Measurements from ENCODE around the gene UBAC2. TPM values are rescaled to one million over a fixed set of nuclear protein-coding genes. Genes with fewer than 3 reads are reported as not detected.

The UBAC2 gene
- total and polyA plus RNA-seq, 10 donors = 49.3 to 82.1 (median 66.2) TPM

DNA sequence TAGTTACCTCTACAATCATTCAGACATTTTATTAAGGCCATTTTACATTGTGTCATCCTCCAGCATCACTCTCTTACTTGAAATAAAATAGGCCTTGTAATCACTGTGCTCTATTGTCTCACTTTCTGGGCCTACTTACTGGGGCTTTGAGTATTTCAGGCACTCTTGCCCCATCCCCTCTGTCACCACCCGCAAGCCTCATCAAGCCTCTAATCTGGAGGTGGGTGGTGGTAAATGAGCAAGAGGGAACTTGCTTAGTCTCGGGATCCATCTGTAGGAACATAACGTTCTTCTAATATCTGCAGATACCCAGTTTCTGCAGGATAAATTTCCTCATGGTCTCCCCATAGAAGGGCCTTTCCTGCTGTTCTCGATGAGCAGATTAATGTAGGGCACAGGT lies 77.0 kb downstream of the UBAC2 start:
- no peak for DNase-seq
- Histone ChIP-seq H3K36me3 (peaks cover 0 to 14% (median 0%) of the 10 kb centered on the region in 6 donors), H3K27me3 (replicated peaks in 1 of 7) (no peaks in the 10 kb centered on the region), H3K4me3 (no peak overlapping the region), H3K9me3 (peaks cover 0 to 4% (median 2%) of the 10 kb centered on the region in 8 donors), H3K27ac (peak overlapping the region in 5 of 8 donors; percentile 7 to 89 (median 58)), H3K4me1 (peaks cover 14 to 99% (median 85%) of the 10 kb centered on the region in 6 donors)
- WGBS, 5 donors = 59 to 83% (median 68%) methylated on average over 4 of the region's 4 CpGs
- TF ChIP-seq, protein P1, sequence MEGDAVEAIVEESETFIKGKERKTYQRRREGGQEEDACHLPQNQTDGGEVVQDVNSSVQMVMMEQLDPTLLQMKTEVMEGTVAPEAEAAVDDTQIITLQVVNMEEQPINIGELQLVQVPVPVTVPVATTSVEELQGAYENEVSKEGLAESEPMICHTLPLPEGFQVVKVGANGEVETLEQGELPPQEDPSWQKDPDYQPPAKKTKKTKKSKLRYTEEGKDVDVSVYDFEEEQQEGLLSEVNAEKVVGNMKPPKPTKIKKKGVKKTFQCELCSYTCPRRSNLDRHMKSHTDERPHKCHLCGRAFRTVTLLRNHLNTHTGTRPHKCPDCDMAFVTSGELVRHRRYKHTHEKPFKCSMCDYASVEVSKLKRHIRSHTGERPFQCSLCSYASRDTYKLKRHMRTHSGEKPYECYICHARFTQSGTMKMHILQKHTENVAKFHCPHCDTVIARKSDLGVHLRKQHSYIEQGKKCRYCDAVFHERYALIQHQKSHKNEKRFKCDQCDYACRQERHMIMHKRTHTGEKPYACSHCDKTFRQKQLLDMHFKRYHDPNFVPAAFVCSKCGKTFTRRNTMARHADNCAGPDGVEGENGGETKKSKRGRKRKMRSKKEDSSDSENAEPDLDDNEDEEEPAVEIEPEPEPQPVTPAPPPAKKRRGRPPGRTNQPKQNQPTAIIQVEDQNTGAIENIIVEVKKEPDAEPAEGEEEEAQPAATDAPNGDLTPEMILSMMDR (IDR thresholded peaks at IDR 0.05 in 8 of 11, conservative IDR thresholded peaks at IDR 0.05 in 3 of 11) = no peak
- TF ChIP-seq POLR2A (IDR thresholded peaks at IDR 0.05) (no peak), POLR2AphosphoS5 (IDR thresholded peaks at IDR 0.05) (no peak)
- intact Hi-C loops (cut with DNase I; ENCODE audit: low total_unique reads) = loop anchor here (10.0 kb wide), 2 partner anchors 107 to 227 kb away; partner anchors contain the start of gene TM9SF2

DNA sequence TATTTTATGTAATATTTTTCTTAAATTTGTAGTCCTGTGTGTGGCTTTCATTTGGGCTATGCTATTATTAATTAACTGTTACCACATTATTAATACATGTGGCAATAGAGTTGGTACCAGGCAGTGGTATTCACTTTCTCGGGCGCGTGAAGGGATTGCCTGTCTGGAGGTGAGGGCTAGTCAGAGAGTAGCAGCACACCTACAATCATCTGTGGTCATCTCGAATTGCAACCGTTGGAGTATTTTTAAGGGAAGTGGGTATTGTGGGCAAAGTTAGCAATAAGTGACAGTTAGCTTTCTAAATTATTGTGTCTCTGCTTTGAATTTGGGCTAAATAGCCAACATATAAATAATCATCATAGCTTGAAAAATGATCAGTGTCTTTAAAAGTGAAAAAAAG lies 77.5 kb downstream of the UBAC2 start:
- Histone ChIP-seq H3K4me3 (no peak overlapping the region), H3K27ac (peak overlapping the region in 5 of 8 donors; percentile 50 to 89 (median 86)), H3K4me1 (peaks cover 19 to 100% (median 91%) of the 10 kb centered on the region in 6 donors), H3K27me3 (replicated peaks in 1 of 7) (no peaks in the 10 kb centered on the region), H3K36me3 (peaks cover 0 to 14% (median 0%) of the 10 kb centered on the region in 6 donors), H3K9me3 (no peaks in the 10 kb centered on the region)
- no peak for TF ChIP-seq POLR2A (IDR thresholded peaks at IDR 0.05)
- TF ChIP-seq, protein P1 (IDR thresholded peaks at IDR 0.05 in 8 of 11, conservative IDR thresholded peaks at IDR 0.05 in 3 of 11) = no peak
- intact Hi-C loops (cut with DNase I; ENCODE audit: low total_unique reads) = loop anchor here (10.0 kb wide), 2 partner anchors 107 to 227 kb away; partner anchors contain the start of gene TM9SF2
- no peak for DNase-seq
- 22 to 58% (median 50%) methylated on average over 5 of the region's 5 CpGs for WGBS, 5 donors

DNA sequence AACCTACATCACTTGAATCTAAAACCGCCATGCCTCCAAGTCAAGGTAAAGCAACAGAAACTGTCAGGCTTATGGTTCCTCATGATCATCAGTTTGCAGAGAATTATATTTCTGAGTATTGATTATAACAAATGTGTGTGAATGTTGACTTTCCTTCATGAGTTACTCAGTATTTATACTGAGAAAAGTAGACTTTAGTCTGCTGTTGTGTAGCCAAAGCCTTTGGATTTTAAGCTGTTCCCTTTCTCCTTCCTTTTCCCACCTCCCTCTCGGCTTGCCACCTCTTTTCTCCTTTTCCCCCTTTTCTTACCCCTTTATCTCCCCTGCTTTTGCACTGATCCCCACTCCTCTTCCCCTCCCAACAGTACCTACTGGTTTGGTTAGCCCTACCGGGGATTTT lies 78.2 kb downstream of the UBAC2 start:
- Histone ChIP-seq H3K27me3 (replicated peaks in 1 of 7) (no peaks in the 10 kb centered on the region), H3K36me3 (peaks cover 0 to 14% (median 0%) of the 10 kb centered on the region in 6 donors), H3K27ac (peak overlapping the region in 5 of 8 donors; percentile 86 to 92 (median 89)), H3K9me3 (no peaks in the 10 kb centered on the region), H3K4me3 (peak overlapping the region in 1 of 8 donors; percentile 8), H3K4me1 (peaks cover 21 to 100% (median 94%) of the 10 kb centered on the region in 6 donors)
- intact Hi-C loops (cut with DNase I; ENCODE audit: low total_unique reads) = loop anchor here (10.0 kb wide), 2 partner anchors 106 to 226 kb away; partner anchors contain the start of gene TM9SF2
- no peak for TF ChIP-seq POLR2AphosphoS5 (IDR thresholded peaks at IDR 0.05)
- TF ChIP-seq, protein P1 (IDR thresholded peaks at IDR 0.05 in 8 of 11, conservative IDR thresholded peaks at IDR 0.05 in 3 of 11) = no peak
- TF ChIP-seq POLR2A (IDR thresholded peaks at IDR 0.05) = no peak
- DNase-seq = no peak
- WGBS, 5 donors = 79 to 91% (median 87%) methylated on average over 3 of the region's 3 CpGs

DNA sequence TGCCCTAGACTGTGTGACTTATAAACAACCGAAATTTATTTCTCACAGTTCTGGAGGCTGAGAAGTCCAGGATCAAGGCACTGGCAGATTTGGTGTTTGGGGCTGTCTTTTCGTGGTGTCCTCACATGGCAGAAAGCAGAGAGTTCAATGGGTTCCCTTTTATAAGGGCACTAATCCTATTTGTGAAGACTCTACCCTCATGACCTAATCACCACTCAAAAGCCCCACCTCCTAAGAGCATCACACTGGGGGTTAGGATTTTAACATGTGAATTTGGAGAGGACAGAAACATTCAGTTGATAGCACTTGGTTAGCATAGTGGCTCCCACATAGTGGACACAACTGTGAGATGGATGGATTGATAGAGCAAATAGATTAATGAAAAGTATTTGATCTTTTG lies 79.0 kb downstream of the UBAC2 start:
- peaks cover 0 to 14% (median 0%) of the 10 kb centered on the region in 6 donors for H3K36me3 ChIP-seq
- peak overlapping the region in 6 of 8 donors; percentile 85 to 92 (median 89) for H3K27ac ChIP-seq
- TF ChIP-seq POLR2A (IDR thresholded peaks at IDR 0.05) (no peak), POLR2AphosphoS5 (IDR thresholded peaks at IDR 0.05) (no peak)
- TF ChIP-seq, protein P1 (IDR thresholded peaks at IDR 0.05 in 8 of 11, conservative IDR thresholded peaks at IDR 0.05 in 3 of 11) = no peak
- DNase-seq = no peak
- WGBS, 5 donors = 81 to 96% (median 94%) methylated on average over 2 of the region's 2 CpGs
- H3K27me3 ChIP-seq (replicated peaks in 1 of 7) = no peaks in the 10 kb centered on the region
- H3K4me1 ChIP-seq = peaks cover 21 to 100% (median 94%) of the 10 kb centered on the region in 6 donors
- H3K9me3 ChIP-seq = no peaks in the 10 kb centered on the region
- peak overlapping the region in 1 of 8 donors; percentile 8 for H3K4me3 ChIP-seq
- intact Hi-C loops (cut with DNase I; ENCODE audit: low total_unique reads) = loop anchor here (10.0 kb wide), 2 partner anchors 105 to 225 kb away; partner anchors contain the start of gene TM9SF2

All from spleen (tissue), 11 donors.